Brain microvascular endothelial cell (primary cell): ENCODE data around the gene TMEM51.

Experiments used
- DNase-seq: peaks from one replicate; pipeline ENCODE4 v3.0.0-alpha.2; 2020
- H3K27ac ChIP-seq: fragments of 250-450 bp; sonication (Bioruptor Pico); 2 replicates; pipeline ENCODE4 v1.5.1; 2020; ENCODE audit warnings: mild to moderate bottlenecking, moderate library complexity
- H3K27me3 ChIP-seq: fragments of 250-450 bp; sonication (Bioruptor Pico); replicated peaks from 2 replicates; pipeline ENCODE4 v1.5.1; 2020; ENCODE audit warnings: mild to moderate bottlenecking
- H3K36me3 ChIP-seq: fragments of 250-450 bp; sonication (Bioruptor Pico); replicated peaks from 2 replicates; pipeline ENCODE4 v1.5.1; 2020; ENCODE audit warnings: mild to moderate bottlenecking
- H3K4me3 ChIP-seq: 2 replicates; pipeline ENCODE4 v1.5.1; 2011; ENCODE audit warnings: low read depth, mild to moderate bottlenecking, control low read depth, low read length, moderate library complexity
- CTCF ChIP-seq: IDR thresholded peaks from 2 replicates; pipeline ENCODE4 v1.5.1; 2011; ENCODE audit warnings: low read depth, mild to moderate bottlenecking, moderate library complexity, low read length, control low read depth, inconsistent platforms; ENCODE audit errors: missing control alignments
- in situ Hi-C: cut with HindIII; loops from 2 replicates; pipeline ENCODE4 v1.10.0; 2017; ENCODE audit warnings: low sequenced_read_pairs, low pct_ligation_motif_present

Gene TMEM51

DNA sequence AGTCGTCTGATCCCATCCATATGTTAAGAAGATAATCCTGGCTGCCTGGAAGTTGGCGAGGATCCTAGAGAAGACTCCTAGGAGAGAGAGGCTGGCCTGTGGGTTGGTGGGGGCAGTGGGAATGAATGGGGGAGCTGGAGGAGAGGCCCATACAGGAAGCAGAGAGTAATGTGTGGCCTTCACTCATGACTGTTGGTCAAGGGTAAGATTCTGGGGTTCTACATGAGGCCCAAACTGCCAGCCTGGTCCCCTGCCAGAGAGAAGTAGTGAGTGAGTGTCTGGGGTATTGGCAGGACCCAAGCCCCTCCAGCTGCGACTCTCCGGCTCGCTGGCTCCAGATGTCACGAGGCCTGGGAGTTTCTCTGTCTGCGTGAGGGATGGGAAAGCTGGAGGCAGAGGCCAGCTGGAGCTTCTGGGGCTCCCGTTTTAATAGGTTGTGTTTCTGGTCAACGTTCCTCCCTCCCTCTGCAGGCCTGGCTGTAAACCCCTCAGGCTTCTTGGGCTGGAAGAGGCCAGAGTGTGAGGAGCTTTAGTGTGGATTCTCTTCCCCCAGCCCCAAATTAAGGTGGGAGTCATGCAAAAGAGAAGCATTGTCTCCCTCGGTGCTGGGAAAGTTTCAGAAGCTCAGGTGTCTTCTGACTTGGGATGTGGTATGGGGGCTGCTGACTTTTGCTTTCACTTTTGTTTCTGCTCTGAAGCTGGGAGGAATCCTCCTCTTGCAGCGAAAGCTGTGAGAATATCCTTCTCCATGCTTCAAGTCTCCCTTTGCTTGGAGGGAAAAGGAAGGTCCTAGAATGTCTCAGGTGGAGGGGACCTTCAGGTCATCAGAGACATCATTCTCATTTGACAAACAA, 2.6 kb downstream of the TMEM51 start:
- in situ Hi-C loops = no loop called here
- TF ChIP-seq CTCF = no peak
- no peaks in the 10 kb centered on the region for H3K36me3 ChIP-seq
- H3K27ac ChIP-seq = no peak overlapping the region
- no peak for DNase-seq
- H3K27me3 ChIP-seq = no peaks in the 10 kb centered on the region
- H3K4me3 ChIP-seq = no peak overlapping the region

DNA sequence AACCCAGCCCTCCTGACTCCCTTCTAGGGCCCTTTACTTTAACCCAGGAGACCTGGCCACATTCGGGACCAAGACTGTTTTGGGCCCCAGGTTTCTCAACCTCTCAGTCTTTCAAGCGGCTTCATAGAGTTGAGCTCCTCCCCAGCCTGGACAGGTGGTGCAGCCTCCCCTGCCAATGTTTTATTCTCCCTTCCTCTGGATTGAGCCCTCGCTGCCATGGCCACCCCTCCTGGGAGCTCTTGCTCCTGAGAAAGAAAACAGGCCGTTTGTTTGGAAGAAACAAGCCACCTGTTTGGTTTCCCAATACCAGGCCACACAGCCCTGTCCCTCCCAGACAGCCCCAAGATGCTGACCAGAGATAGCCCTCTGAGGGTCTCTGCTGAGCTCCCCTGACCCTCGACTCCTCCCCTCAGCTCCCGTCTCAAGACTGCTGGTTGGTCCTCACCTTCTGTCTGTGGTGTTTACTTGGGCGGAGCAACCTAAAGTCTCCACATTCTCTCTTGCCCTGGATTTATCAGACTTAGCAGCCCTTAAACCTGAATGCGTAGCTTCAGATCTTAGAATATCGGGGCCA, 3.3 kb downstream of the TMEM51 start:
- Histone ChIP-seq H3K36me3 (no peaks in the 10 kb centered on the region), H3K27ac (no peak overlapping the region), H3K4me3 (no peak overlapping the region), H3K27me3 (no peaks in the 10 kb centered on the region)
- no peak for TF ChIP-seq CTCF
- no peak for DNase-seq
- in situ Hi-C loops = no loop called here

DNA sequence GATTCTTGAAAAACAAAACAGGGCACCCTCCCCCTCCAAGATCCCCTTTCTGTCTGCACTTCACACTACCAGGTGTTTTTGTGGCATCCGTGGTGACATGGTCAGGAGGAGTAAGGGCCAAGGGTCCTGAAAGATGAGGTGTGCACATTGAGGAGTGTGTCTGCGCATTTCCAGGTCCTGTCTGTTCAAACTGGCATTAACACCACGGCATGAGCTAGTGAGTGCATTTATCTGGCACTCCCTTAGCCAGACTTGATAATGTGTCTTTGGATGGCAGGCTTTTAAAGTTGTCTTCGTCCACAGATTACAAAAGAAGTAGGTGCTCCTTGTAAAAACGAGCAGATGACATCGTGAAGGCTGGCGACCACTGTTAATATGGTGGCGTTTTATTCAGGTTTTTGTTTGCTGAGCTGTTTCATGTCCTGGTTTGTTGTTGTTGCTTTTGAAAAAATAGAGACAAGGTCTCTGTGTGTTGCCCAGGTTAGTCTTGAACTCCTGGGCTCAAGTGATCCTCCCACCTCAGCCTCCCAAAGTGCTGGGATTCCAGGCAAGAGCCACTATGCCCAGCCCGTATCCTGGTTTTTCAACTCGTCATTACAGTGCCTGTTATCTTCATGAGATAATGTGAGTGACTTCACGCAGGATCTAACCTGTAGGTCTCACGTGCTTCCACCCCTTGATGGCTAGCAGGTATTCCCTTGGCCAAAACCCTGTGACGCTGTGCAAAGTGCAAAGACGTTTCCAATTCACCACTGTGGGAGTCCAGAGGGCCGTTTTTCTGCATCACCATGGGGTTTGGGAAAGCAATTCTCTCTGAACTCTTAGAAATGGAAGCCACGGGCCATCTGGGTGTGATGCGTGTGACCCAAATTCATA, 4.2 kb downstream of the TMEM51 start:
- Histone ChIP-seq H3K27me3 (no peaks in the 10 kb centered on the region), H3K36me3 (no peaks in the 10 kb centered on the region), H3K27ac (peak overlapping the region; percentile 65), H3K4me3 (no peak overlapping the region)
- TF ChIP-seq CTCF = no peak
- no peak for DNase-seq
- in situ Hi-C loops = no loop called here

GRCh38 chr1:15158506-15159165, 5.1 kb downstream of the TMEM51 start:
- peak; percentile 84 for DNase-seq
- Histone ChIP-seq H3K4me3 (no peak overlapping the region), H3K27ac (peak overlapping the region; percentile 65), H3K27me3 (no peaks in the 10 kb centered on the region), H3K36me3 (no peaks in the 10 kb centered on the region)
- TF ChIP-seq CTCF = no peak
- in situ Hi-C loops = no loop called here

DNA sequence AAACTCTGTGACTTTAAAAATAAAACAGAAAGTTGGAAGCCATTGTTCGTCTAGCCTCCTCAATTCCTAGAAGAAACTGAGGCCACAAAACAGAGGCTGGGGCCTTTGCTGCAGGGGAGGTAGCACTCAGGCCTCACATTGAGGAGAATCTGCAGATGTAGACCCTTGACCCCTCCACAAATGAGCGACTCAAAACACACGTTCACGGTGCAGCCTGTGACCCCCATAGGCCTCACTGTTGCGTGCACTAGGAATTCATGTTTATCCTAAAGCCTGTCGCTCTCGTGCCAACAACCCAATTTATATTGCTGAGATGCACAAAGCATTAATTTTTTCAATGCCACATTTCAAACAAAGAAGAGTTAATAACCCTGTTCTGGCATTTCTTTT, 5.6 kb downstream of the TMEM51 start:
- no peaks in the 10 kb centered on the region for H3K36me3 ChIP-seq
- DNase-seq = no peak
- H3K27ac ChIP-seq = peak overlapping the region; percentile 65
- H3K27me3 ChIP-seq = no peaks in the 10 kb centered on the region
- H3K4me3 ChIP-seq = no peak overlapping the region
- TF ChIP-seq CTCF = no peak
- in situ Hi-C loops = no loop called here
